ENCODE results near the gene ELF5. TPM values are rescaled to one million over a fixed set of nuclear protein-coding genes. Genes with fewer than 3 reads are reported as not detected.

ELF5 gene
- total RNA-seq, 2 experiments from 2014 or later, result not detected

DNA sequence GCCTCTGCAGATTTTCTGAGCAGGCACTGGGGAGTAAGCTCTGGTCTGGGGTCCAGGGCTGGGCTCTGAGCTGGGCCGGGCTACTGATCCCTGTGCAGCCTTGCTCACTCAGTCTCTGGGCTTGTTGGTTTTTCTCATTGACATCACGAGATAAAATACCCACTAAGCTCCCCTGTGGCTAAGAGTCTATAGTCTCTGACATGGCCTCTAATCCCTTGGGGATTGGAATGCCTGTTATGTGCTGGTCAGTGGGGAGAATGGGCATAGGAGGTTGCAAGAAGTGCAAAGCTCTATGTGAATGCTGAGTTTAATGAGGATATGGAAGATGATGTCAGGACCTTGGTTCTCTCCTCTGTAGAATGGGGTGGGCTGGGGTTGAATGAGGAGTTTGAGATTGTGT lies 23.3 kb downstream of the ELF5 start:
- no peak overlapping the region for H2AFZ ChIP-seq (ENCODE audit: low read length)
- H4K20me1 ChIP-seq (ENCODE audit: insufficient read depth, low read length), result no peaks in the 10 kb centered on the region
- no peaks in the 10 kb centered on the region for H3K36me3 ChIP-seq (ENCODE audit: insufficient read depth, low read length)
- H3K4me2 ChIP-seq (ENCODE audit: low read length), result no peak overlapping the region
- H3K4me3 ChIP-seq (ENCODE audit: low read depth, low read length, poor library complexity, severe bottlenecking), result no peak overlapping the region
- no peaks in the 10 kb centered on the region for H3K4me1 ChIP-seq (ENCODE audit: insufficient read depth, low read length, poor library complexity, severe bottlenecking)
- no peak for TF ChIP-seq EZH2phosphoT487 (IDR thresholded peaks at IDR 0.05; ENCODE audit: borderline replicate concordance, low read depth, low read length)
- TF ChIP-seq, protein P1, sequence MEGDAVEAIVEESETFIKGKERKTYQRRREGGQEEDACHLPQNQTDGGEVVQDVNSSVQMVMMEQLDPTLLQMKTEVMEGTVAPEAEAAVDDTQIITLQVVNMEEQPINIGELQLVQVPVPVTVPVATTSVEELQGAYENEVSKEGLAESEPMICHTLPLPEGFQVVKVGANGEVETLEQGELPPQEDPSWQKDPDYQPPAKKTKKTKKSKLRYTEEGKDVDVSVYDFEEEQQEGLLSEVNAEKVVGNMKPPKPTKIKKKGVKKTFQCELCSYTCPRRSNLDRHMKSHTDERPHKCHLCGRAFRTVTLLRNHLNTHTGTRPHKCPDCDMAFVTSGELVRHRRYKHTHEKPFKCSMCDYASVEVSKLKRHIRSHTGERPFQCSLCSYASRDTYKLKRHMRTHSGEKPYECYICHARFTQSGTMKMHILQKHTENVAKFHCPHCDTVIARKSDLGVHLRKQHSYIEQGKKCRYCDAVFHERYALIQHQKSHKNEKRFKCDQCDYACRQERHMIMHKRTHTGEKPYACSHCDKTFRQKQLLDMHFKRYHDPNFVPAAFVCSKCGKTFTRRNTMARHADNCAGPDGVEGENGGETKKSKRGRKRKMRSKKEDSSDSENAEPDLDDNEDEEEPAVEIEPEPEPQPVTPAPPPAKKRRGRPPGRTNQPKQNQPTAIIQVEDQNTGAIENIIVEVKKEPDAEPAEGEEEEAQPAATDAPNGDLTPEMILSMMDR (conservative IDR thresholded peaks at IDR 0.05; ENCODE audit: low read length), result no peak
- no peak for DNase-seq (ENCODE audit: low spot score)
- no peak overlapping the region for H3K27ac ChIP-seq (ENCODE audit: low read depth, low read length, poor library complexity, severe bottlenecking)
- intact Hi-C loops (cut with micrococcal nuclease; ENCODE audit: unreplicated experiment), result loop anchor here (5.0 kb wide), 1 partner anchor 133 kb away; the partner anchor contains the start of gene ABTB2
- no peaks in the 10 kb centered on the region for H3K9me3 ChIP-seq (ENCODE audit: low read length)
- H3K79me2 ChIP-seq (ENCODE audit: insufficient read depth, low read depth, low read length), result no peaks in the 10 kb centered on the region
- no TSS peak for BruUV-seq (replicated peaks)
- no peaks in the 10 kb centered on the region for H3K9me2 ChIP-seq (ENCODE audit: insufficient read depth, low read length)
- ChIA-PET POLR2A (interaction anchor here (0.6 kb wide), 1 partner anchor 425 kb away, joined by 8 read pairs; no protein-coding TSS in a partner anchor), CTCF (ENCODE audit: unreplicated experiment) (no interaction called here)

DNA sequence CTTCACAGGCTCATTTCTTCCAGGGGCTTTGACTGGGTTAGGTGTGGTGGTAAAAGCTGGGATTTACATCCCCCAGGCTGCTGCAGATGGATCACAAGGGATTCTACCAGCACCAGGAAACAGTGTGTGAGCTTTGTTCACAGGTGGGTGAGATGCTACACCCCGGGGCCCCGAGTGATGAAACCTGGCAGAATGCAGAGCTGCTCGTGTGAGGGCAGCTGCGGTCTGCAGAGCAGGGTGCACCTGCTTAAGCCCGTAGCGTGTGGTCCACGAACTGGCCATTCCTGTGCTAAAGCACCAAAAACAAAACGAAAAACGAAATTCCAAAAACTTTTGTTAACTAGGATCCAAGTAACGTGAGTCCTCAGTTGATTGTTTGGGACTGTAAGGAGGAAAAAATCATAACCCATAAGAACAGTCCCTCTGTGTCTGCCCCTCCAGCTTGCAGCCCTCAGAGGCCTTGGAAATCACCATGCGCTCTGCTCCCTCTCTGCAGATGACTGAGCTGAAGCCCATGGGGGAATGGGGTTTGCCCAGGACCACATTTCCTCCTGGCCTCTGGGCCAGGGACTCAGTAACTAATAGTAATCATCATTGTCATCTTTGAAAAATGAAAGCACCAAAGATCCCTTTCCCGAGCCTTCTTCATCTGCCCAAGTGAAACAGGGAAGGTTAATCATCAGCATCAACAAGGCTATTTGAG lies 24.6 kb downstream of the ELF5 start:
- no peak overlapping the region for H2AFZ ChIP-seq (ENCODE audit: low read length)
- CTCF ChIA-PET (ENCODE audit: unreplicated experiment), result interaction anchor here (0.6 kb wide), 1 partner anchor 208 kb away, joined by 3 read pairs; no protein-coding TSS in a partner anchor
- DNase-seq (ENCODE audit: low spot score), result no peak
- H3K4me1 ChIP-seq (ENCODE audit: insufficient read depth, low read length, poor library complexity, severe bottlenecking), result no peaks in the 10 kb centered on the region
- intact Hi-C loops (cut with micrococcal nuclease; ENCODE audit: unreplicated experiment), result no loop called here
- H3K9me3 ChIP-seq (ENCODE audit: low read length), result no peaks in the 10 kb centered on the region
- no peaks in the 10 kb centered on the region for H4K20me1 ChIP-seq (ENCODE audit: insufficient read depth, low read length)
- H3K79me2 ChIP-seq (ENCODE audit: insufficient read depth, low read depth, low read length), result no peaks in the 10 kb centered on the region
- H3K36me3 ChIP-seq (ENCODE audit: insufficient read depth, low read length), result no peaks in the 10 kb centered on the region
- no peak overlapping the region for H3K27ac ChIP-seq (ENCODE audit: low read depth, low read length, poor library complexity, severe bottlenecking)
- no peaks in the 10 kb centered on the region for H3K9me2 ChIP-seq (ENCODE audit: insufficient read depth, low read length)
- H3K4me3 ChIP-seq (ENCODE audit: low read depth, low read length, poor library complexity, severe bottlenecking), result no peak overlapping the region
- POLR2A ChIA-PET, result no interaction called here
- no peak overlapping the region for H3K4me2 ChIP-seq (ENCODE audit: low read length)
- BruUV-seq (replicated peaks), result no TSS peak
- no peak for TF ChIP-seq EZH2phosphoT487 (IDR thresholded peaks at IDR 0.05; ENCODE audit: borderline replicate concordance, low read depth, low read length)
- TF ChIP-seq, protein P1 (conservative IDR thresholded peaks at IDR 0.05; ENCODE audit: low read length), result no peak

DNA sequence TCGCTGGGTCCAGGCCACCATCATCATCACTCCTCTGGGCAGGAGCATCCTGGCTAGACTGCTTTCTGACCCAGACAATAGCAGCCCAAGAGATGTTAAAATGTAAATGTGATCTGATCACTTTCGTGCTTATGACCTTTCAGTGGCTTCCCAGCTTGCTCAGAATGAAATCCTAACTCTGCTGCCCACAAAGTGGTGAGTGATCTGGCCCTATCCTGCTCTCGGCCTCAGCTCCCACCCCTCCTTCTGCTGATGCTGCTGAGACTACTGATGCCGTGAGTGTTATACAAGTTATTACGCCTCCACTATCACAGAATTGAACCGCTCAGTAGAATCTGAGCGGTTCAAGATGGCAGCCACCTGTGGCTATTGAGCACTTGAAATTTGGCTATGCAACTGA lies 26.2 kb downstream of the ELF5 start:
- CTCF ChIA-PET (ENCODE audit: unreplicated experiment), result no interaction called here
- no peak overlapping the region for H2AFZ ChIP-seq (ENCODE audit: low read length)
- no TSS peak for BruUV-seq (replicated peaks)
- POLR2A ChIA-PET, result no interaction called here
- no peaks in the 10 kb centered on the region for H3K9me3 ChIP-seq (ENCODE audit: low read length)
- no peak overlapping the region for H3K27ac ChIP-seq (ENCODE audit: low read depth, low read length, poor library complexity, severe bottlenecking)
- no peak overlapping the region for H3K4me2 ChIP-seq (ENCODE audit: low read length)
- no peak overlapping the region for H3K4me3 ChIP-seq (ENCODE audit: low read depth, low read length, poor library complexity, severe bottlenecking)
- H4K20me1 ChIP-seq (ENCODE audit: insufficient read depth, low read length), result no peaks in the 10 kb centered on the region
- H3K79me2 ChIP-seq (ENCODE audit: insufficient read depth, low read depth, low read length), result no peaks in the 10 kb centered on the region
- intact Hi-C loops (cut with micrococcal nuclease; ENCODE audit: unreplicated experiment), result no loop called here
- TF ChIP-seq EZH2phosphoT487 (IDR thresholded peaks at IDR 0.05; ENCODE audit: borderline replicate concordance, low read depth, low read length), result no peak
- TF ChIP-seq, protein P1 (conservative IDR thresholded peaks at IDR 0.05; ENCODE audit: low read length), result no peak
- no peaks in the 10 kb centered on the region for H3K9me2 ChIP-seq (ENCODE audit: insufficient read depth, low read length)
- H3K4me1 ChIP-seq (ENCODE audit: insufficient read depth, low read length, poor library complexity, severe bottlenecking), result no peaks in the 10 kb centered on the region
- DNase-seq (ENCODE audit: low spot score), result no peak
- H3K36me3 ChIP-seq (ENCODE audit: insufficient read depth, low read length), result no peaks in the 10 kb centered on the region
